ENCODE measurements around the gene ARID5A.

- TF ChIP-seq CTCF (IDR thresholded peaks at IDR 0.05) (no peak), POLR2A (IDR thresholded peaks at IDR 0.05) (no peak)
Measured at GRCh38 chr2:96579422-96579821, 42.9 kb downstream of the ARID5A start.
